Kidney (tissue), 14 donors: ENCODE measurements around the gene XKR8. TPM values are rescaled to one million over a fixed set of nuclear protein-coding genes. Genes with fewer than 3 reads are reported as not detected.
"Not testable (repeated sequence)": the region's sequence is repeated elsewhere in the genome, so short reads cannot be mapped to it uniquely, and the experiment has no call there.

Experiments
- DNase-seq, 5 donors: peaks; one replicate each; pipeline ENCODE4 v3.0.0-alpha.2; 2013 to 2020
- FAIRE-seq: peaks from 2 replicates; lab custom pipeline; 2012; peaks lifted over from hg19 to GRCh38; lab: Jason Lieb, UNC
- H3K27ac ChIP-seq, 2 donors: one replicate each; pipeline ENCODE4 v1.7.0; 2013; ENCODE audit warnings: low read depth in 2 of 2, low read length in 2 of 2, inconsistent platforms in 1 of 2
- H3K27me3 ChIP-seq: one replicate; pipeline ENCODE4 v1.7.1; 2013; ENCODE audit warnings: low read length, inconsistent platforms; ENCODE audit not compliant: control insufficient read depth, insufficient read depth
- H3K36me3 ChIP-seq, 3 donors: one replicate each; pipeline versions ENCODE4 v1.7.0 to v1.7.1; 2013; ENCODE audit warnings: low read length in 3 of 3, control low read depth in 1 of 3, inconsistent platforms in 1 of 3; ENCODE audit not compliant: insufficient read depth in 3 of 3, control insufficient read depth in 2 of 3
- H3K4me1 ChIP-seq, 3 donors: one replicate each; pipeline versions ENCODE4 v1.7.0 to v1.7.1; 2013; ENCODE audit warnings: low read length in 3 of 3, inconsistent platforms in 1 of 3, low read depth in 1 of 3; ENCODE audit not compliant: control insufficient read depth in 2 of 3, insufficient read depth in 2 of 3
- H3K4me3 ChIP-seq, 3 donors: one replicate each; pipeline versions ENCODE4 v1.7.0 to v1.8.1; 2013; ENCODE audit warnings: low read length in 3 of 3, control low read depth in 1 of 3, inconsistent platforms in 1 of 3
- H3K9ac ChIP-seq, 3 donors: one replicate each; pipeline versions ENCODE4 v1.7.0 to v1.7.1; 2013; ENCODE audit warnings: low read length in 3 of 3, control low read depth in 1 of 3, inconsistent platforms in 1 of 3
- H3K9me3 ChIP-seq, 3 donors: one replicate each; pipeline versions ENCODE4 v1.7.0 to v1.7.1; 2013; ENCODE audit warnings: low read length in 3 of 3, control low read depth in 1 of 3, inconsistent platforms in 1 of 3; ENCODE audit not compliant: control insufficient read depth in 2 of 3, insufficient read depth in 1 of 3
- intact Hi-C: fragments of 100-400 bp; cut with DNase I; formaldehyde crosslinking; loops from one replicate; pipeline ENCODE4 v1.11.1; 2022
- polyA plus RNA-seq: library from polyadenylated mRNA; stranded (reverse); fragments of 350-450 nt; fragmentation: Illumina TruSeq; extraction: RNeasy Lipid Tissue Mini Kit (QIAGEN cat#74804); gene quantifications from one replicate; pipeline ENCODE4 v1.2.3, GENCODE V29; 2014; ENCODE audit warnings: low read depth, low replicate concordance; ENCODE audit not compliant: insufficient read depth
- total RNA-seq: library from RNA; stranded (reverse); fragmentation: NEBNext Ultra II Directional; extraction: Animal tissue kit (Norgen Biotek cat#: 25700); gene quantifications from one replicate; pipeline ENCODE4 v1.2.1, GENCODE V29; 2021
- TF ChIP-seq, protein P1 (sequence below): IDR thresholded peaks from 3 replicates; pipeline ENCODE4 v1.5.1; 2012; ENCODE audit warnings: mild to moderate bottlenecking, moderate library complexity, borderline replicate concordance; ENCODE audit not compliant: insufficient read depth; ENCODE audit errors: extremely low read depth
- donor health status: control.
- donor health status: control.
- donor health status: control.
- donor health status: control.
- donor health status: control.
- donor health status: DM: yes; HTN: yes; CAD: no.
- donor health status: Normal renal cell carcinoma (clear cell type).

XKR8 gene
- total and polyA plus RNA-seq, 2 donors from 2014 or later, result 8.2 to 9.1 TPM

- H3K27me3 ChIP-seq, result no peaks in the 10 kb centered on the region
- H3K9ac ChIP-seq, result no peak overlapping the region
- intact Hi-C loops, result no loop called here
- FAIRE-seq, result no peak
- H3K4me3 ChIP-seq, result no peak overlapping the region
- DNase-seq, result peak in 1 of 5 donors; percentile 7
- H3K36me3 ChIP-seq, result peaks cover 11 to 57% (median 46%) of the 10 kb centered on the region in 3 donors
- TF ChIP-seq, protein P1, sequence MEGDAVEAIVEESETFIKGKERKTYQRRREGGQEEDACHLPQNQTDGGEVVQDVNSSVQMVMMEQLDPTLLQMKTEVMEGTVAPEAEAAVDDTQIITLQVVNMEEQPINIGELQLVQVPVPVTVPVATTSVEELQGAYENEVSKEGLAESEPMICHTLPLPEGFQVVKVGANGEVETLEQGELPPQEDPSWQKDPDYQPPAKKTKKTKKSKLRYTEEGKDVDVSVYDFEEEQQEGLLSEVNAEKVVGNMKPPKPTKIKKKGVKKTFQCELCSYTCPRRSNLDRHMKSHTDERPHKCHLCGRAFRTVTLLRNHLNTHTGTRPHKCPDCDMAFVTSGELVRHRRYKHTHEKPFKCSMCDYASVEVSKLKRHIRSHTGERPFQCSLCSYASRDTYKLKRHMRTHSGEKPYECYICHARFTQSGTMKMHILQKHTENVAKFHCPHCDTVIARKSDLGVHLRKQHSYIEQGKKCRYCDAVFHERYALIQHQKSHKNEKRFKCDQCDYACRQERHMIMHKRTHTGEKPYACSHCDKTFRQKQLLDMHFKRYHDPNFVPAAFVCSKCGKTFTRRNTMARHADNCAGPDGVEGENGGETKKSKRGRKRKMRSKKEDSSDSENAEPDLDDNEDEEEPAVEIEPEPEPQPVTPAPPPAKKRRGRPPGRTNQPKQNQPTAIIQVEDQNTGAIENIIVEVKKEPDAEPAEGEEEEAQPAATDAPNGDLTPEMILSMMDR, result no peak
- no peaks in the 10 kb centered on the region for H3K4me1 ChIP-seq
- no peaks in the 10 kb centered on the region for H3K9me3 ChIP-seq
- no peak overlapping the region for H3K27ac ChIP-seq
Observed at GRCh38 chr1:27993241-27993640, 33.5 kb downstream of the XKR8 start.

GRCh38 chr1:27994060-27994459 is 34.3 kb downstream of the XKR8 start:
- peaks cover 12 to 52% (median 39%) of the 10 kb centered on the region in 3 donors for H3K36me3 ChIP-seq
- intact Hi-C loops, result no loop called here
- no peak overlapping the region for H3K27ac ChIP-seq

DNA sequence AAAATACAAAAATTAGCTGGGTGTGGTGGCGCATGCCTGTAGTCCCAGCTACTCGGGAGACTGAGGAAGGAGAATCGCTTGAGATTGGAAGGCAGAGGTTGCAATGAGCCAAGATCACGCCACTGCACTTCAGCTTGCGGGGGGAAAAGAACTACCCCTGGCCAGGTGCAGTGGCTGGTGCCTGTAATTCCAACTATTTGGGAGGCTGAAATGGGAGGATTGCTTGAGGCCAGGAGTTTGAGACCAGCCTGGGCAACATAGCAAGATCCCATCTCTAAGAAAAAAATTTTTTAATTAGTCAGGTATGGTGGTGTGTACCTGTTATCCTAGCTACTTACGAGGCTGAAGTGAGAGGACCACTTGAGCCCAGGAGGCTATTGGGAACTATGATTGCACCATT is 34.8 kb downstream of the XKR8 start:
- FAIRE-seq, H3K4me1 ChIP-seq, H3K4me3 ChIP-seq, intact Hi-C loops, H3K27me3 ChIP-seq, H3K9me3 ChIP-seq, DNase-seq, H3K9ac ChIP-seq, H3K27ac ChIP-seq: not testable (repeated sequence)
- H3K36me3 ChIP-seq, result peaks cover 14 to 51% (median 36%) of the 10 kb centered on the region in 3 donors

More at GRCh38 chr1:27994060-27994459, 34.3 kb downstream of the XKR8 start:
- FAIRE-seq (no peak), DNase-seq (no peak)
- Histone ChIP-seq H3K9me3 (no peaks in the 10 kb centered on the region), H3K27me3 (no peaks in the 10 kb centered on the region), H3K4me3 (no peak overlapping the region), H3K4me1 (no peaks in the 10 kb centered on the region), H3K9ac (no peak overlapping the region)
- TF ChIP-seq, protein P1, result no peak

- TF ChIP-seq, protein P1, result no peak
- Histone ChIP-seq H3K36me3 (peaks cover 9 to 36% (median 30%) of the 10 kb centered on the region in 3 donors), H3K4me1 (no peaks in the 10 kb centered on the region), H3K9me3 (no peaks in the 10 kb centered on the region), H3K27ac (no peak overlapping the region), H3K27me3 (no peaks in the 10 kb centered on the region), H3K9ac (no peak overlapping the region), H3K4me3 (no peak overlapping the region)
- intact Hi-C loops, result no loop called here
- FAIRE-seq (no peak), DNase-seq (no peak)
Observed at GRCh38 chr1:27999055-27999454, 39.3 kb downstream of the XKR8 start.
